Loucy (cell line): Measurements from ENCODE around the gene PAGR1.

Experiments used
- EZH2phosphoT487 ChIP-seq: fragments of 200-600 bp; IDR thresholded peaks from 2 replicates; pipeline ENCODE4 v1.6.1; 2018; ENCODE audit warnings: antibody characterized with exemption, mild to moderate bottlenecking, moderate library complexity, borderline replicate concordance
- TF ChIP-seq, protein P1 (sequence below): fragments of 200-600 bp; sonication (generic); conservative IDR thresholded peaks from 2 replicates; pipeline ENCODE4 v1.5.1; 2014; ENCODE audit warnings: mild to moderate bottlenecking, antibody characterized with exemption, low read length

DNA sequence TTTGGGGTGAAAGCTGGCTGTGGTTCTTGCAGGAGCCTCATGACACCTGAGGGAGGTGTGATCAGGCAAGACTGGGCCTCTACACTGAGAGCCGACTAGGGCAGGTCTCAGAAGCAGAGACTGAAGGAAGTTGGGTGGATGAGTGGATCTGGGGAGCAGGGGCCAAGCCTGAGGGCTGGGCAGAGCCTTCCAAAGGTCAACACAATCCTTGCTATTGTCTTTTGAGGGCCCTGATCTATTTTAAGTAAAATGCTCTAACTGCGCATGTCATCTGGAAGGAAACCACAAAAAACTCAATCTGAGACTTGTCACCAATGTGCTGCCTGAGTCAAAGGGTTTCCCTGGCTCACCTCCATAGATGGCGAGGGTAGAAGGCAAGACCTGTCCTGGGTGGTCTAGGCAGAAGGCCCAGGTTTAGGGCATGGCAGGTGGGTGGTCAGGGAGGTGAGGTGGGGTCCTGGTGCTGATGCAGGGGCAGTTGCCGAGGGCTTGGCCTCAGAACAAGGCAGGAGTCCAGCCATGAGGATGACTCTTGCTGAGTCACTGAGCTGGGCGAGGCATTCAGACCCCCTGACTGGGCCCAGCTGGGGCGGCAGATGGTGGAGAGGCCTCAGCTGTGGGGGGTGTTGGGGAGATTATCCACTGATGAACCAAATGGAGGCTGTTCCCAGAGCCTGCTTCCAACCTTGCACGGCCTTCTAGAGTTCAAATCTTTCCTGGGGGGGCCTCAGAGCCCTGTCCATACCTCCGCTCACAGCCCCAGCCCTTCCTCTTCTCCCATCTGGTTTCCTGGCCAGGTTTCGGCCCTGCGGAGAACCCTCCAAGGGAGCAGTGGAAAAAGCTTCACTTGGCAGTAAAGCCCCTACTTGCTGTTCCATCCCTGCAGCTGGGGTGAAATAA lies 9.4 kb downstream of the PAGR1 start:
- TF ChIP-seq, protein P1, sequence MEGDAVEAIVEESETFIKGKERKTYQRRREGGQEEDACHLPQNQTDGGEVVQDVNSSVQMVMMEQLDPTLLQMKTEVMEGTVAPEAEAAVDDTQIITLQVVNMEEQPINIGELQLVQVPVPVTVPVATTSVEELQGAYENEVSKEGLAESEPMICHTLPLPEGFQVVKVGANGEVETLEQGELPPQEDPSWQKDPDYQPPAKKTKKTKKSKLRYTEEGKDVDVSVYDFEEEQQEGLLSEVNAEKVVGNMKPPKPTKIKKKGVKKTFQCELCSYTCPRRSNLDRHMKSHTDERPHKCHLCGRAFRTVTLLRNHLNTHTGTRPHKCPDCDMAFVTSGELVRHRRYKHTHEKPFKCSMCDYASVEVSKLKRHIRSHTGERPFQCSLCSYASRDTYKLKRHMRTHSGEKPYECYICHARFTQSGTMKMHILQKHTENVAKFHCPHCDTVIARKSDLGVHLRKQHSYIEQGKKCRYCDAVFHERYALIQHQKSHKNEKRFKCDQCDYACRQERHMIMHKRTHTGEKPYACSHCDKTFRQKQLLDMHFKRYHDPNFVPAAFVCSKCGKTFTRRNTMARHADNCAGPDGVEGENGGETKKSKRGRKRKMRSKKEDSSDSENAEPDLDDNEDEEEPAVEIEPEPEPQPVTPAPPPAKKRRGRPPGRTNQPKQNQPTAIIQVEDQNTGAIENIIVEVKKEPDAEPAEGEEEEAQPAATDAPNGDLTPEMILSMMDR = no peak
- TF ChIP-seq EZH2phosphoT487 = no peak
